Neural progenitor cell (in vitro differentiated cells): Measurements from ENCODE around the gene CCNL2. TPM values are rescaled to one million over a fixed set of nuclear protein-coding genes. Genes with fewer than 3 reads are reported as not detected.
A peak's percentile ranks its signal among the peaks of the same experiment; 100 is the strongest.

Source experiments
- DNase-seq: peaks from one replicate; pipeline ENCODE4 v3.0.0-alpha.2; 2016; ENCODE audit warnings: low spot score
- H2AFZ ChIP-seq: fragments of 200-600 bp; sonication (generic); replicated peaks from 2 replicates; pipeline ENCODE4 v1.6.1; 2016; ENCODE audit warnings: antibody characterized with exemption
- H3F3A ChIP-seq: fragments of 200-600 bp; sonication (generic); 2 replicates; pipeline ENCODE4 v1.6.1; 2016; ENCODE audit warnings: antibody characterized with exemption, low read depth
- H3K27ac ChIP-seq: fragments of 200-600 bp; sonication (generic); 2 replicates; pipeline ENCODE4 v1.5.1; 2016; ENCODE audit warnings: mild to moderate bottlenecking
- H3K27me3 ChIP-seq: fragments of 200-600 bp; sonication (generic); 2 replicates; pipeline ENCODE4 v1.6.1; 2016; ENCODE audit warnings: mild to moderate bottlenecking, moderate library complexity
- H3K36me3 ChIP-seq: fragments of 200-600 bp; sonication (generic); 2 replicates; pipeline ENCODE4 v1.5.1; 2016
- H3K4me1 ChIP-seq: fragments of 200-600 bp; sonication (generic); 2 replicates; pipeline ENCODE4 v1.6.1; 2016; ENCODE audit warnings: mixed run types
- H3K4me2 ChIP-seq: fragments of 200-600 bp; sonication (generic); 2 replicates; pipeline ENCODE4 v1.6.1; 2016
- H3K4me3 ChIP-seq: fragments of 200-600 bp; sonication (generic); 2 replicates; pipeline ENCODE4 v1.5.1; 2016
- H3K79me2 ChIP-seq: fragments of 200-600 bp; sonication (generic); 2 replicates; pipeline ENCODE4 v1.6.1; 2016; ENCODE audit warnings: low read depth
- H3K9ac ChIP-seq: fragments of 200-600 bp; sonication (generic); 2 replicates; pipeline ENCODE4 v1.6.1; 2016
- H3K9me3 ChIP-seq: fragments of 200-600 bp; sonication (generic); 2 replicates; pipeline ENCODE4 v1.5.1; 2016; ENCODE audit warnings: low read depth
- H4K20me1 ChIP-seq: fragments of 200-600 bp; sonication (generic); 2 replicates; pipeline ENCODE4 v1.6.1; 2016; ENCODE audit warnings: low read depth
- H3K27ac Mint-ChIP-seq: 3 replicates; pipeline ENCODE4 v1.8.0; 2021; ENCODE audit warnings: mixed read lengths
- H3K27me3 Mint-ChIP-seq: 2 replicates; pipeline ENCODE4 v1.8.0; 2022; ENCODE audit warnings: low read depth, mild to moderate bottlenecking, inconsistent platforms, moderate library complexity, mixed read lengths; ENCODE audit not compliant: insufficient read depth
- H3K36me3 Mint-ChIP-seq: 3 replicates; pipeline ENCODE4 v1.8.0; 2021; ENCODE audit warnings: mixed read lengths
- H3K4me1 Mint-ChIP-seq: 3 replicates; pipeline ENCODE4 v1.8.0; 2021; ENCODE audit warnings: mixed read lengths
- H3K4me3 Mint-ChIP-seq: 3 replicates; pipeline ENCODE4 v1.8.0; 2021; ENCODE audit warnings: mild to moderate bottlenecking, moderate library complexity, mixed read lengths
- H3K9me3 Mint-ChIP-seq: 3 replicates; pipeline ENCODE4 v1.8.0; 2020; ENCODE audit warnings: mixed read lengths
- EZH2 ChIP-seq: fragments of 200-600 bp; sonication (generic); IDR thresholded peaks from 2 replicates; pipeline ENCODE4 v1.6.1; 2017; ENCODE audit warnings: antibody characterized with exemption, mild to moderate bottlenecking, moderate library complexity
- EZH2phosphoT487 ChIP-seq: fragments of 200-600 bp; sonication (generic); IDR thresholded peaks from 2 replicates; pipeline ENCODE4 v1.6.1; 2017; ENCODE audit warnings: antibody characterized with exemption
- total RNA-seq: library from RNA; depleted of rRNA; stranded (reverse); fragments of >200 nt; gene quantifications from 2 replicates; pipeline ENCODE4 v1.2.3, GENCODE V29; 2015; ENCODE audit warnings: low replicate concordance
- TF ChIP-seq, protein P1 (sequence below): fragments of 200-600 bp; sonication (generic); IDR thresholded peaks from 2 replicates; pipeline ENCODE4 v1.5.1; 2017; ENCODE audit warnings: antibody characterized with exemption, mild to moderate bottlenecking

CCNL2 gene
- total RNA-seq, 1 donor from 2014 or later = 143 TPM

DNA sequence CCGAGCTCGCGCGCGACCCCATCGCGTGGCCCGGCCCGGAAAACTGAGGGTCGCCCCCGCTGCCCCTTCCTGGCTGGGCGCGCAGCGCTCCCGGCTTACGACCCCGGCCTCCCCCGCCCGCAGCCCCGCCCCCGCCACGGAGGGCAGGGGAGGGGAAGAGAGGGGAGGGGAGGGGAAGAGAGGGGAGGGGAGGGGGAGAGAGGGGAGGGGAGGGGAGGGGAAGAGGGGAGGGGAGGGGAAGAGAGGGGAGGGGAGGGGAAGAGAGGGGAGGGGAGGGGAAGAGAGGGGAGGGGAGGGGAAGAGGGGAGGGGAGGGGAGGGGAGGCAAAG lies 28.6 kb upstream of the CCNL2 start:
- H3K27me3 Mint-ChIP-seq = peaks cover 18% of the 10 kb centered on the region
- H3K4me1 Mint-ChIP-seq = peaks cover 46% of the 10 kb centered on the region
- Histone ChIP-seq H3K4me2 (peak overlapping the region; percentile 77), H3K27ac (no peak overlapping the region), H4K20me1 (no peaks in the 10 kb centered on the region), H3K4me3 (peak overlapping the region; percentile 48), H3K9ac (no peak overlapping the region), H3K4me1 (peaks cover 43% of the 10 kb centered on the region), H3K36me3 (no peaks in the 10 kb centered on the region), H2AFZ (no peak overlapping the region), H3K27me3 (no peaks in the 10 kb centered on the region), H3K9me3 (no peaks in the 10 kb centered on the region), H3F3A (peaks cover 62% of the 10 kb centered on the region), H3K79me2 (no peaks in the 10 kb centered on the region)
- TF ChIP-seq EZH2phosphoT487 (no peak), EZH2 (no peak)
- TF ChIP-seq, protein P1, sequence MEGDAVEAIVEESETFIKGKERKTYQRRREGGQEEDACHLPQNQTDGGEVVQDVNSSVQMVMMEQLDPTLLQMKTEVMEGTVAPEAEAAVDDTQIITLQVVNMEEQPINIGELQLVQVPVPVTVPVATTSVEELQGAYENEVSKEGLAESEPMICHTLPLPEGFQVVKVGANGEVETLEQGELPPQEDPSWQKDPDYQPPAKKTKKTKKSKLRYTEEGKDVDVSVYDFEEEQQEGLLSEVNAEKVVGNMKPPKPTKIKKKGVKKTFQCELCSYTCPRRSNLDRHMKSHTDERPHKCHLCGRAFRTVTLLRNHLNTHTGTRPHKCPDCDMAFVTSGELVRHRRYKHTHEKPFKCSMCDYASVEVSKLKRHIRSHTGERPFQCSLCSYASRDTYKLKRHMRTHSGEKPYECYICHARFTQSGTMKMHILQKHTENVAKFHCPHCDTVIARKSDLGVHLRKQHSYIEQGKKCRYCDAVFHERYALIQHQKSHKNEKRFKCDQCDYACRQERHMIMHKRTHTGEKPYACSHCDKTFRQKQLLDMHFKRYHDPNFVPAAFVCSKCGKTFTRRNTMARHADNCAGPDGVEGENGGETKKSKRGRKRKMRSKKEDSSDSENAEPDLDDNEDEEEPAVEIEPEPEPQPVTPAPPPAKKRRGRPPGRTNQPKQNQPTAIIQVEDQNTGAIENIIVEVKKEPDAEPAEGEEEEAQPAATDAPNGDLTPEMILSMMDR = no peak
- no peaks in the 10 kb centered on the region for H3K9me3 Mint-ChIP-seq
- H3K27ac Mint-ChIP-seq = no peak overlapping the region
- no peak for DNase-seq
- H3K36me3 Mint-ChIP-seq = peaks cover 3% of the 10 kb centered on the region
- no peak overlapping the region for H3K4me3 Mint-ChIP-seq

DNA sequence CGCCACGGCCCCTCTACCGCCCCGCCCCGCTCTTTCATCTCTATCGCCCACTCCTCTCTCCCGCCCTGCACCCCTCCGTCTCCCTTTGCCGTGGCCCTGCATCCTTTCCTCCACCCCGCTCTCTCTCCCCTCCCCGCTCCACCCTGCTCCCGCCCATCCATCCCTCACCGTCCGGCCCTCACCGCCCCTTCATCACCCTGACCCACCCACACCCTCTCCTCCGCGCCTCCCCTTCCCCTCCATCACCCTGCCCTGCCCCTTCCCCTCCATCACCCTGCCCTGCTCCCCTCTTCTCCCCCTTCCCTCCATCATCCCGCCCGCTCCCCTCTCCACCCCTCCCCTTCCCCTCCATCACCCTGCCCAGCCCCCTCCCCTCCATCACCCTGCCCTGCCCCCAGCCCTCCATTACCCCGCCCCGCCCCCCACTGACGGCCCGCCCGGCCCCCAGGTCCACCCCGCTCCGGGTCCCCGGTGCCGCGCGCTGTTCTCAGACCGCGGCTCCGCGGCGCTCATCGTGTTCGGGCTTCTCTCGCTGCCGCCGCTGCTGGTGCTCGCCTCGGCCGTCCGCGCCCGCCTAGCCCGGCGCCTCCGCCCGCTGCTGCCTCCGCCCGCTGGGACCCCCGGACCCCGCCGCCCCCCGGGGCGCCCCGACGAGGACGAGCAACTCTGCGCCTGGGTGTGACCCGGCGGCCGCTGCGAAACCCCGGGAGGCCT lies 28.1 kb upstream of the CCNL2 start:
- no peaks in the 10 kb centered on the region for H3K27me3 ChIP-seq
- TF ChIP-seq EZH2 = no peak
- TF ChIP-seq, protein P1 = no peak
- TF ChIP-seq EZH2phosphoT487 = no peak
- no peaks in the 10 kb centered on the region for H4K20me1 ChIP-seq
- peak; percentile 74 for DNase-seq
- Mint-ChIP-seq H3K27ac (no peak overlapping the region), H3K4me1 (peaks cover 47% of the 10 kb centered on the region), H3K27me3 (peaks cover 18% of the 10 kb centered on the region), H3K4me3 (no peak overlapping the region), H3K36me3 (peaks cover 3% of the 10 kb centered on the region), H3K9me3 (no peaks in the 10 kb centered on the region)
- peaks cover 38% of the 10 kb centered on the region for H3K4me1 ChIP-seq
- no peak overlapping the region for H3K9ac ChIP-seq
- no peaks in the 10 kb centered on the region for H3K79me2 ChIP-seq
- no peaks in the 10 kb centered on the region for H3K9me3 ChIP-seq
- H3K27ac ChIP-seq = no peak overlapping the region
- no peaks in the 10 kb centered on the region for H3K36me3 ChIP-seq
- peaks cover 57% of the 10 kb centered on the region for H3F3A ChIP-seq
- H2AFZ ChIP-seq = no peak overlapping the region
- H3K4me3 ChIP-seq = peak overlapping the region; percentile 48
- H3K4me2 ChIP-seq = peak overlapping the region; percentile 77

DNA sequence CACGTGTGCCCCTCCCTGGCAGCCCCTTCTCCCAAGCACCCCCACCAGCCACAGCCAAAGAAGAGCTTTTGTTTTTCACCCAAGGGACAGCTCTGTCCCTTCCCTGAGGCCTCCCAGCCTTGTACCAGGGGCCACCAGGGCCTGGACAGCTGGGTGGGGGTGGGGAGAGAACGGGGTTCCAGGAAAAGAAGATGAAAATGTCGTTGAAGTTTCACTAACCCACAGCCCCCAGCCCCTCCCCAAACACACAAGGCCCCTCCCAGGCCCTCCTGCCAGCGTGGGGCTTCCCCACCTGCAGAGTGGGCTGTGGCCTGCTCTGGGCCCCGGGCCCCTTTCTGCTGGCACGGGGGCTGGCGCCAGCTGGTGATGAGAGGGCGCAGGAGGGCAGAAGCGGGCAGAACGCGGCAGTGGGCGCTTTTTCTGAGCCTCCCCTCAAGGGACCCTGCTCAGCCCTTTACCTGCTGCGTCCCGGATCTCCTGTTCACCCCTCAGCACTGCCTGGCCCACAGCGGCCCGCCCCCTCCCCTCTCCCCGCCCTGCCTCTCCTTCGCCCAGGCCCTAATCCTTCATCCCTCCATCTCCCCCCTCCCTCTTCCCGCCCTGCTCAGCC lies 27.5 kb upstream of the CCNL2 start:
- H3K4me3 ChIP-seq = peak overlapping the region; percentile 48
- no peaks in the 10 kb centered on the region for H4K20me1 ChIP-seq
- Mint-ChIP-seq H3K9me3 (no peaks in the 10 kb centered on the region), H3K4me1 (peaks cover 43% of the 10 kb centered on the region), H3K27me3 (peaks cover 17% of the 10 kb centered on the region), H3K36me3 (peaks cover 3% of the 10 kb centered on the region), H3K27ac (peak overlapping the region; percentile 93), H3K4me3 (peak overlapping the region; percentile 63)
- peaks cover 50% of the 10 kb centered on the region for H3F3A ChIP-seq
- H3K79me2 ChIP-seq = no peaks in the 10 kb centered on the region
- DNase-seq = peak; percentile 93
- H3K27ac ChIP-seq = no peak overlapping the region
- H3K4me2 ChIP-seq = peak overlapping the region; percentile 87
- TF ChIP-seq, protein P1 = no peak
- TF ChIP-seq EZH2 (no peak), EZH2phosphoT487 (no peak)
- no peak overlapping the region for H2AFZ ChIP-seq
- no peaks in the 10 kb centered on the region for H3K27me3 ChIP-seq
- no peaks in the 10 kb centered on the region for H3K9me3 ChIP-seq
- H3K4me1 ChIP-seq = peaks cover 38% of the 10 kb centered on the region
- no peak overlapping the region for H3K9ac ChIP-seq
- no peaks in the 10 kb centered on the region for H3K36me3 ChIP-seq
